Neural cell (in vitro differentiated cells): ENCODE measurements around the gene ITPK1.

ENCODE experiments used
- EZH2 ChIP-seq: fragments of 200-600, 300-800 bp; shearing (Covaris generic), sonication (generic); IDR thresholded peaks from 2 replicates; pipeline ENCODE4 v1.6.1; 2014; ENCODE audit warnings: antibody characterized with exemption, low read length, borderline replicate concordance, mild to moderate bottlenecking; ENCODE audit not compliant: insufficient read depth, poor library complexity, severe bottlenecking
- REST ChIP-seq: IDR thresholded peaks from 2 replicates; pipeline ENCODE4 v1.6.1; 2012; ENCODE audit warnings: borderline replicate concordance
- TF ChIP-seq, protein P1 (sequence below): fragments of 450-650 bp; IDR thresholded peaks from 2 replicates; pipeline ENCODE4 v1.5.1; 2014; ENCODE audit warnings: antibody characterized with exemption, mild to moderate bottlenecking, moderate library complexity; ENCODE audit not compliant: poor library complexity, severe bottlenecking

DNA sequence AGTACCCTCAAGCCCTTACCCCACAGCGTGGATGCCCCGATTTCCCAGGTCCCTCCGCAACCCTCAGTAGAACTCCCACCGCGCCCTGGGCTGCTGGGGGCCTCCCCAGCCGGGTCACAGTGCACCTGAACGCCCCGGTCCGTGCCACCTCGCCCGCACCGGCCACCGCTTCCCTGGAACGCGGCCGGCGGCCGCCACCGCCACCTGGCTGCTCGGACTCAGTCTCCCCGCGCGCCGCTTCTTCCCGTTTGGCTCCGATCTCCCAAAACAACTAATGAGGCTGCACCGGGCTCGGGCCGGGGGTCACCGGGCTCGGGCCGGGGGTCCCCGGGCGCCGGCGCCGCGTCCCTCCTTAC is 1.0 kb downstream of the ITPK1 start:
- TF ChIP-seq, protein P1, sequence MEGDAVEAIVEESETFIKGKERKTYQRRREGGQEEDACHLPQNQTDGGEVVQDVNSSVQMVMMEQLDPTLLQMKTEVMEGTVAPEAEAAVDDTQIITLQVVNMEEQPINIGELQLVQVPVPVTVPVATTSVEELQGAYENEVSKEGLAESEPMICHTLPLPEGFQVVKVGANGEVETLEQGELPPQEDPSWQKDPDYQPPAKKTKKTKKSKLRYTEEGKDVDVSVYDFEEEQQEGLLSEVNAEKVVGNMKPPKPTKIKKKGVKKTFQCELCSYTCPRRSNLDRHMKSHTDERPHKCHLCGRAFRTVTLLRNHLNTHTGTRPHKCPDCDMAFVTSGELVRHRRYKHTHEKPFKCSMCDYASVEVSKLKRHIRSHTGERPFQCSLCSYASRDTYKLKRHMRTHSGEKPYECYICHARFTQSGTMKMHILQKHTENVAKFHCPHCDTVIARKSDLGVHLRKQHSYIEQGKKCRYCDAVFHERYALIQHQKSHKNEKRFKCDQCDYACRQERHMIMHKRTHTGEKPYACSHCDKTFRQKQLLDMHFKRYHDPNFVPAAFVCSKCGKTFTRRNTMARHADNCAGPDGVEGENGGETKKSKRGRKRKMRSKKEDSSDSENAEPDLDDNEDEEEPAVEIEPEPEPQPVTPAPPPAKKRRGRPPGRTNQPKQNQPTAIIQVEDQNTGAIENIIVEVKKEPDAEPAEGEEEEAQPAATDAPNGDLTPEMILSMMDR = peak; percentile 24
- TF ChIP-seq EZH2 = no peak
- TF ChIP-seq REST = no peak
